ENCODE data around the gene ENO1. TPM values are rescaled to one million over a fixed set of nuclear protein-coding genes. Genes with fewer than 3 reads are reported as not detected.

The ENO1 gene
- total and polyA plus RNA-seq, 9 of the 15 experiments (the other 6 are each of a cell fraction or from before 2014, with no cell fraction given) = 2,249 to 7,472 (median 2,868) TPM

DNA sequence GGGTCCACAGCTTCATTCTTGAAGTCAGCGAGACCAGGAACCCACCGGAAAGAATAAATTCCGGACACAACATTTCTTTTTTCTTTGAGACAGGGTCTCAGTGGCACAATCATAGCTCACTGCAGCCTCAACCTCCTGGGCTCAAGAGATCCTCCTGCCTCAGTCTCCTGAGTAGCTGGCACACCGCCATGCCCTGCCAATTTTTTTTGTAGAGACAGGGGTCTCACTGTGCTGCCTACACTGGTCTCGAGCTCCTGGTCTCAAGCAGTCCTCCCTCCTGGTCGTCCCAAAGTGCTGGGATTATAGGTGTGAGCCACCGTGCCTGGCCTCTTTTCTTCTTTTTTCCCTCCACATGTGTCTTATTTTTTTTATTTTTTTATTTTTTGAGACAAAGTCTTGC lies 20.6 kb upstream of the ENO1 start:
- H3K4me3 ChIP-seq = no peak overlapping the region
- POLR2A ChIA-PET = interaction anchor here (1.2 kb wide), 1 partner anchor 13 kb away, joined by 4 read pairs; no protein-coding TSS in a partner anchor
- H3K36me3 ChIP-seq (ENCODE audit: control insufficient read depth, insufficient read depth, low read length) = no peaks in the 10 kb centered on the region
- no peak overlapping the region for H3K9ac ChIP-seq (ENCODE audit: insufficient read depth in 1 of 2, low read depth in 2 of 2, low read length in 2 of 2)
- no peaks in the 10 kb centered on the region for H3K79me2 ChIP-seq (ENCODE audit: control insufficient read depth, insufficient read depth, low read length)
- peaks cover 6% of the 10 kb centered on the region for H3K9me3 ChIP-seq (replicated peaks; ENCODE audit: control insufficient read depth, insufficient read depth, low read depth, low read length)
- peak; percentile 60 for TF ChIP-seq NFIC (IDR thresholded peaks at IDR 0.05)
- TF ChIP-seq CGGBP1 (CRISPR knock-in tag; IDR thresholded peaks at IDR 0.05) = no peak
- TF ChIP-seq ZNF644 (tag; IDR thresholded peaks at IDR 0.05; ENCODE audit: low read depth) = no peak
- TF ChIP-seq TBP (optimal IDR thresholded peaks at IDR 0.05; ENCODE audit: low read depth, low read length) = no peak
- no peak for TF ChIP-seq ZNF408 (CRISPR knock-in tag; IDR thresholded peaks at IDR 0.05; ENCODE audit: low read depth)
- TF ChIP-seq JUNB (CRISPR knock-in tag; conservative IDR thresholded peaks at IDR 0.05) = no peak
- TF ChIP-seq MEF2D (tag; conservative IDR thresholded peaks at IDR 0.05; ENCODE audit: low read depth) = no peak
- no peak for TF ChIP-seq ZNF143 (CRISPR knock-in tag; IDR thresholded peaks at IDR 0.05)
- no peak for TF ChIP-seq ZFPM2 (CRISPR knock-in tag; IDR thresholded peaks at IDR 0.05)
- 0 out of 2 replicates have a peak, but pooled peaks have one; percentile 42 for TF ChIP-seq LARP7 (IDR thresholded peaks at IDR 0.05)
- TF ChIP-seq RCOR1 (IDR thresholded peaks at IDR 0.05; ENCODE audit: borderline replicate concordance in 1 of 2, low read depth in 2 of 2, low read length in 2 of 2) = no peak
- TF ChIP-seq MECOM (CRISPR knock-in tag; IDR thresholded peaks at IDR 0.05) = no peak
- TF ChIP-seq MEF2A (IDR thresholded peaks at IDR 0.05; ENCODE audit: control insufficient read depth, low read depth, low read length) = no peak
- no peak overlapping the region for H3K4me2 ChIP-seq (ENCODE audit: insufficient read depth, low read length)
- H3K27me3 ChIP-seq (ENCODE audit: control insufficient read depth in 2 of 2, insufficient read depth in 2 of 2, low read length in 2 of 2) = no peaks in the 10 kb centered on the region
- FAIRE-seq (no peak), DNase-seq (ENCODE audit: extremely low read depth in 1 of 4, low spot score in 3 of 4) (no peak), ATAC-seq (no peak)
- in situ Hi-C loops (cut with MboI) = no loop called here
- H3K27ac ChIP-seq (ENCODE audit: extremely low read depth, low read depth, low read length) = peak overlapping the region; percentile 24; the same call in 1 of the 3 replicates
- no peaks in the 10 kb centered on the region for H3K9me1 ChIP-seq (ENCODE audit: control insufficient read depth, insufficient read depth, low read length)
- CTCF ChIA-PET (ENCODE audit: low intra/inter-chr PET ratio) = no interaction called here
- BruUV-seq (replicated peaks) = no TSS peak
- intact Hi-C loops (cut with micrococcal nuclease) = no loop called here
- 88% methylated on average over 7 of the region's 7 CpGs for WGBS (ENCODE audit: insufficient coverage, low coverage, missing lambda C conversion rate)
- peaks cover 9 to 16% of the 10 kb centered on the region in 2 experiments for H3K4me1 ChIP-seq (replicated peaks in 1 of 2; ENCODE audit: control insufficient read depth in 2 of 2, insufficient read depth in 2 of 2, low read length in 2 of 2)
- H4K20me1 ChIP-seq (replicated peaks; ENCODE audit: control insufficient read depth, insufficient read depth, low read length) = no peaks in the 10 kb centered on the region
- no peak overlapping the region for H2AFZ ChIP-seq (ENCODE audit: low read depth, low read length)
